Measurements from ENCODE around the gene RFX7. TPM values are rescaled to one million over a fixed set of nuclear protein-coding genes. Genes with fewer than 3 reads are reported as not detected.

The RFX7 gene
- total RNA-seq, 1 donor from 2014 or later = 7.3 TPM

GRCh38 chr15:56045068-56045748 is 198.5 kb downstream of the RFX7 start:
- Histone ChIP-seq H3K9ac (ENCODE audit: low read depth in 1 of 3, low read length in 3 of 3) (no peak overlapping the region), H3K27me3 (ENCODE audit: control insufficient read depth in 3 of 3, insufficient read depth in 3 of 3, low read length in 3 of 3) (no peaks in the 10 kb centered on the region), H3K27ac (ENCODE audit: low read depth, low read length) (no peak overlapping the region), H3K36me3 (ENCODE audit: control insufficient read depth in 3 of 3, insufficient read depth in 3 of 3, low read length in 3 of 3) (no peaks in the 10 kb centered on the region), H3K9me3 (ENCODE audit: control insufficient read depth in 3 of 3, low read length in 3 of 3) (no peaks in the 10 kb centered on the region), H3K4me3 (ENCODE audit: low read length in 3 of 3) (no peak overlapping the region), H3K4me1 (ENCODE audit: control insufficient read depth in 3 of 3, insufficient read depth in 3 of 3, low read length in 3 of 3) (peaks cover 1 to 4% (median 2%) of the 10 kb centered on the region in 3 donors)

- H3K27ac ChIP-seq (ENCODE audit: low read depth, low read length) = no peak overlapping the region
- peaks cover 2 to 5% (median 3%) of the 10 kb centered on the region in 3 donors for H3K4me1 ChIP-seq (ENCODE audit: control insufficient read depth in 3 of 3, insufficient read depth in 3 of 3, low read length in 3 of 3)
Observed at GRCh38 chr15:56042982-56043980, 200.4 kb downstream of the RFX7 start.

GRCh38 chr15:56042498-56042897 is 201.2 kb downstream of the RFX7 start:
- Histone ChIP-seq H3K9ac (ENCODE audit: low read depth in 1 of 3, low read length in 3 of 3) (no peak overlapping the region), H3K27ac (ENCODE audit: low read depth, low read length) (no peak overlapping the region), H3K4me1 (ENCODE audit: control insufficient read depth in 3 of 3, insufficient read depth in 3 of 3, low read length in 3 of 3) (peaks cover 2 to 5% (median 3%) of the 10 kb centered on the region in 3 donors), H3K27me3 (ENCODE audit: control insufficient read depth in 3 of 3, insufficient read depth in 3 of 3, low read length in 3 of 3) (no peaks in the 10 kb centered on the region), H3K9me3 (ENCODE audit: control insufficient read depth in 3 of 3, low read length in 3 of 3) (no peaks in the 10 kb centered on the region), H3K4me3 (ENCODE audit: low read length in 3 of 3) (no peak overlapping the region), H3K36me3 (ENCODE audit: control insufficient read depth in 3 of 3, insufficient read depth in 3 of 3, low read length in 3 of 3) (no peaks in the 10 kb centered on the region)

More at GRCh38 chr15:56042982-56043980, 200.4 kb downstream of the RFX7 start:
- Histone ChIP-seq H3K9ac (ENCODE audit: low read depth in 1 of 3, low read length in 3 of 3) (no peak overlapping the region), H3K9me3 (ENCODE audit: control insufficient read depth in 3 of 3, low read length in 3 of 3) (no peaks in the 10 kb centered on the region), H3K4me3 (ENCODE audit: low read length in 3 of 3) (no peak overlapping the region), H3K27me3 (ENCODE audit: control insufficient read depth in 3 of 3, insufficient read depth in 3 of 3, low read length in 3 of 3) (no peaks in the 10 kb centered on the region), H3K36me3 (ENCODE audit: control insufficient read depth in 3 of 3, insufficient read depth in 3 of 3, low read length in 3 of 3) (no peaks in the 10 kb centered on the region)

DNA sequence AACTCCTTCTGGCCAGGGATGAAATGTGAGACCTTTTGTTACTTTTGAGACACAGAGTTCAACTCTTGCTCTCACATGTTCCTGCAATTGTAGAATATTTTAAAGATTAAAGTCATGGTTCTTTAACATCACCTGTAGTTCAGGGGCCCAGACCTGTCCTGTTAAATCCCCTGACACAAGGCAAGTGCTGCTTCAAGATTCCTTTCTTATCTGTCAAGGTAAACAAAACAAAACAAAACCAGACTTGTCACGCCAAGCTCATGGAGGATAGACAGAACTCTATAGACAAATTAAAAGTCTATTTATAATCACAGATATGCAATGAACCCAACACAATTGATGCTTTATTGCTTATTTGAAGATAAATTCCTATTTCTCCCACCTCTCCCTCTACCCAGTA is 201.6 kb downstream of the RFX7 start:
- H3K9me3 ChIP-seq (ENCODE audit: control insufficient read depth in 3 of 3, low read length in 3 of 3) = no peaks in the 10 kb centered on the region
- H3K27ac ChIP-seq (ENCODE audit: low read depth, low read length) = no peak overlapping the region
- no peak overlapping the region for H3K9ac ChIP-seq (ENCODE audit: low read depth in 1 of 3, low read length in 3 of 3)

DNA sequence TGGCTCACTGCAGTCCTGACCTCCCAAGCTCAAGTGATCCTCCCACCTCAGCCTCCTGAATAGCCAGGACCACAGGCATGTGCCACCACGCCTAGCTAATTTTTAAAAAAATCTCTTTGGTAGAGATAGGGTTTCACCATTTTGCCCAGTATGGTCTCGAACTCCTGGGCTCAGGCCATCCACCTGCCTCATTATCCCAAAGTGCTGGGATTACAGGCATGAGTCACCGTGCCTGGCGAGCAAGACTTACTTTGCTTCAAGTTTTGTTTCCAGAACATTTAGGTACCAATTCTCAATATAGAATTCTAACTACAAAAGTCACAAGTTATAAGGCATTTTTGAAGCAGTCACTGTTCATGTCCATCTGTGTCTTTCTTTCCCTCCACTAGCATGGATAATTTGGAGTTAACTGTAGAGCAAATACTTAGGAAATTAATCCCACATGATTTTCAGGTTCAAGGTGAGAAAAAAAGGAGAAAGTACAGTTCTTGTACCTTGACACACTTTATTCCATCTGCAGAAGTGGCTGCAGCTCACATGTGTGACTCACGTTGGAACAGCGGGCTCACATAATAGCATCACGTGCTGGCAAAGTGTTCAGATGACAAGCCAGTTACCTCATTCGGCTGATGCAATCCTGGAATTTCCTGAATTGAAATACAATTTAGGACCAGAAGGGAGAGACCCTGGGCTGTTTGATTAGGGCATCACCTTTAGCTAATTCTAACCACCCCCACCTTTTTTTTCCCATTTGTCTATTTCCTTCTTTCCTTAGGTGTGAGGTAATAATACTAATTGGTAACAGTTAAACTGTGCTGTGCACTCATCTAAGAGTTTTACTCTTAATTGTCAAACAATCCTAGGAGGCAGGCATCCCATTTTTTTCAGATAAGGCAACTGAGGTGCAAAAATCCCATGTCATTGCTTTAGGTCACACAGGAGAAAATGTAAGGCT is 203.3 kb downstream of the RFX7 start:
- Histone ChIP-seq H3K9ac (ENCODE audit: low read depth in 1 of 3, low read length in 3 of 3) (no peak overlapping the region), H3K4me1 (ENCODE audit: control insufficient read depth in 3 of 3, insufficient read depth in 3 of 3, low read length in 3 of 3) (peaks cover 2 to 5% (median 3%) of the 10 kb centered on the region in 3 donors), H3K27ac (ENCODE audit: low read depth, low read length) (no peak overlapping the region), H3K36me3 (ENCODE audit: control insufficient read depth in 3 of 3, insufficient read depth in 3 of 3, low read length in 3 of 3) (no peaks in the 10 kb centered on the region), H3K4me3 (ENCODE audit: low read length in 3 of 3) (no peak overlapping the region), H3K27me3 (ENCODE audit: control insufficient read depth in 3 of 3, insufficient read depth in 3 of 3, low read length in 3 of 3) (no peaks in the 10 kb centered on the region), H3K9me3 (ENCODE audit: control insufficient read depth in 3 of 3, low read length in 3 of 3) (no peaks in the 10 kb centered on the region)

More for the DNA sequence above, 201.6 kb downstream of the RFX7 start:
- Histone ChIP-seq H3K27me3 (ENCODE audit: control insufficient read depth in 3 of 3, insufficient read depth in 3 of 3, low read length in 3 of 3) (no peaks in the 10 kb centered on the region), H3K4me1 (ENCODE audit: control insufficient read depth in 3 of 3, insufficient read depth in 3 of 3, low read length in 3 of 3) (peaks cover 2 to 5% (median 3%) of the 10 kb centered on the region in 3 donors), H3K36me3 (ENCODE audit: control insufficient read depth in 3 of 3, insufficient read depth in 3 of 3, low read length in 3 of 3) (no peaks in the 10 kb centered on the region), H3K4me3 (ENCODE audit: low read length in 3 of 3) (no peak overlapping the region)

DNA sequence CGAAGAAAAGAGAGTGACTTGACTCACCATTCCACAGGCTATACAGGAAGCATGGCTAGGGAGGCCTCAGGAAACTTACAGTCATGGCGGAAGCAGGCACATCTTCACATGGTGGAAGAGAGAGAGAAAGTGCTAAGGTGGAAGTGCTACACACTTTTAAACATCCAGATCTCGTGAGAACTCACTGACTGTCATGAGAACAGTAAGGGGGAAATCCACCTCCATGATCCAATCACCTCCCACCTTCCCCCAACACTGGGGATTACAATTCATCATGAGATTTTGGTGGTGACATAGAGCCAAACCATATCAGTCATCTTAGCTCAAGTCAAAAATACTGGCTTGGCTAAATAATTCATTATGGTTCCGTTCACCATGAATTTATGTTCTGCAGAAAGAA is 205.0 kb downstream of the RFX7 start:
- H3K36me3 ChIP-seq (ENCODE audit: control insufficient read depth in 3 of 3, insufficient read depth in 3 of 3, low read length in 3 of 3) = no peaks in the 10 kb centered on the region
- no peaks in the 10 kb centered on the region for H3K27me3 ChIP-seq (ENCODE audit: control insufficient read depth in 3 of 3, insufficient read depth in 3 of 3, low read length in 3 of 3)
- H3K9ac ChIP-seq (ENCODE audit: low read depth in 1 of 3, low read length in 3 of 3) = no peak overlapping the region
- no peak overlapping the region for H3K27ac ChIP-seq (ENCODE audit: low read depth, low read length)
- H3K4me1 ChIP-seq (ENCODE audit: control insufficient read depth in 3 of 3, insufficient read depth in 3 of 3, low read length in 3 of 3) = peaks cover 2 to 5% (median 3%) of the 10 kb centered on the region in 3 donors
- H3K4me3 ChIP-seq (ENCODE audit: low read length in 3 of 3) = no peak overlapping the region
- H3K9me3 ChIP-seq (ENCODE audit: control insufficient read depth in 3 of 3, low read length in 3 of 3) = no peaks in the 10 kb centered on the region

GRCh38 chr15:56038015-56038414 is 205.7 kb downstream of the RFX7 start:
- Histone ChIP-seq H3K4me3 (ENCODE audit: low read length in 3 of 3) (no peak overlapping the region), H3K27ac (ENCODE audit: low read depth, low read length) (no peak overlapping the region), H3K27me3 (ENCODE audit: control insufficient read depth in 3 of 3, insufficient read depth in 3 of 3, low read length in 3 of 3) (no peaks in the 10 kb centered on the region), H3K9me3 (ENCODE audit: control insufficient read depth in 3 of 3, low read length in 3 of 3) (no peaks in the 10 kb centered on the region), H3K4me1 (ENCODE audit: control insufficient read depth in 3 of 3, insufficient read depth in 3 of 3, low read length in 3 of 3) (peaks cover 2 to 5% (median 3%) of the 10 kb centered on the region in 3 donors), H3K36me3 (ENCODE audit: control insufficient read depth in 3 of 3, insufficient read depth in 3 of 3, low read length in 3 of 3) (no peaks in the 10 kb centered on the region), H3K9ac (ENCODE audit: low read depth in 1 of 3, low read length in 3 of 3) (no peak overlapping the region)

Small RNAs within 50 kb of the gene (small RNA-seq; reads per million reads assigned to genes)
- not detected for gene CD24P2
- not detected for gene RNU6-1287P

Other genes starting within 250 kb of the RFX7 start
- 3.7 TPM for gene TEX9, start 121.5 kb upstream of the RFX7 start, total RNA-seq
- gene MNS1, start 221.3 kb upstream of the RFX7 start, total RNA-seq = 0.52 TPM